ENCODE measurements around the gene ADGRG3.
A peak's percentile ranks its signal among the peaks of the same experiment; 100 is the strongest.

The ADGRG3 gene

DNA sequence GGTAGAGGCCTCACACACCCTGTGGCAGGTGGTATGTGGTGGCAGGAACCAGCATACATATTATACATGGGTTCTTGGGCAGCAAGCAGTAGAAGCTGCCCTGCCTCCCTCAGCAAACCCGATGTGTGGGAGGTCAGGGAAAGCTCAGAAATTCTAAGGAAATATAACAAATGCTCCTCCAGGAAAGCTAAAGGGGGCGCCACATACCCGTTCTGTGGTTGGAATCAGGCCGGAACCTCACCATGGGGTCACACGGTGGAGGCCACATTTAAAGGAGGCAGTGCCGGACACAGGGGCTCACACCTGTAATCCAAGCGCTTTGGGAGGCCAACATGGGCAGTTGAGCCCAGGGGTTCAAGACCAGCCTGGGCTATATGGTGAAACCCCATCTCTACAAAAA lies 55.1 kb downstream of the ADGRG3 start:
- peak; percentile 38 for DNase-seq (ENCODE audit: low read depth)
- no peak overlapping the region for H3K4me3 ChIP-seq (ENCODE audit: low read depth, low read length)
- TF ChIP-seq MYC (IDR thresholded peaks at IDR 0.05; ENCODE audit: low read depth, low read length) (no peak), POLR2A (IDR thresholded peaks at IDR 0.05; ENCODE audit: extremely low read depth, insufficient read length) (no peak)
- TF ChIP-seq, protein P1, sequence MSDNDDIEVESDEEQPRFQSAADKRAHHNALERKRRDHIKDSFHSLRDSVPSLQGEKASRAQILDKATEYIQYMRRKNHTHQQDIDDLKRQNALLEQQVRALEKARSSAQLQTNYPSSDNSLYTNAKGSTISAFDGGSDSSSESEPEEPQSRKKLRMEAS (IDR thresholded peaks at IDR 0.05; ENCODE audit: low read depth, low read length), result no peak
- TF ChIP-seq, protein P2, sequence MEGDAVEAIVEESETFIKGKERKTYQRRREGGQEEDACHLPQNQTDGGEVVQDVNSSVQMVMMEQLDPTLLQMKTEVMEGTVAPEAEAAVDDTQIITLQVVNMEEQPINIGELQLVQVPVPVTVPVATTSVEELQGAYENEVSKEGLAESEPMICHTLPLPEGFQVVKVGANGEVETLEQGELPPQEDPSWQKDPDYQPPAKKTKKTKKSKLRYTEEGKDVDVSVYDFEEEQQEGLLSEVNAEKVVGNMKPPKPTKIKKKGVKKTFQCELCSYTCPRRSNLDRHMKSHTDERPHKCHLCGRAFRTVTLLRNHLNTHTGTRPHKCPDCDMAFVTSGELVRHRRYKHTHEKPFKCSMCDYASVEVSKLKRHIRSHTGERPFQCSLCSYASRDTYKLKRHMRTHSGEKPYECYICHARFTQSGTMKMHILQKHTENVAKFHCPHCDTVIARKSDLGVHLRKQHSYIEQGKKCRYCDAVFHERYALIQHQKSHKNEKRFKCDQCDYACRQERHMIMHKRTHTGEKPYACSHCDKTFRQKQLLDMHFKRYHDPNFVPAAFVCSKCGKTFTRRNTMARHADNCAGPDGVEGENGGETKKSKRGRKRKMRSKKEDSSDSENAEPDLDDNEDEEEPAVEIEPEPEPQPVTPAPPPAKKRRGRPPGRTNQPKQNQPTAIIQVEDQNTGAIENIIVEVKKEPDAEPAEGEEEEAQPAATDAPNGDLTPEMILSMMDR (IDR thresholded peaks at IDR 0.05; ENCODE audit: low read depth, low read length), result peak; percentile 12

DNA sequence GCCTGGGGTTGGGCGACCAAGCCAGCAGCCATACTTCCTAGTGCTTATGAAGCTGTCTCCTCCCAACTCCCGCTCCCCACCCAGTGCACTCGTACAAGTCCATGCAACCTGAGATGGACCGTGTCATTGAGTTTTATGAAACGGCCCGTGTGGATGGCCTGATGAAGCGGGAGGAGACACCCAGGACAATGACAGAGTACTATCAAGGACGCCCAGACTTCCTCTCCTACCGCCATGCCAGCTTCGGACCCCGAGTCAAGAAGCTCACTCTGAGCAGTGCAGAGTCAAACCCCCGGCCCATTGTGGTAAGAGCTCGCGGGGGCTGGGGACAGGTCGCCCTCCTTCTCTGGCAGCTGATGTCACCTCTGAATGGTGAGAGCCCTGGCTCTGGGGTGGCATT lies 56.4 kb downstream of the ADGRG3 start:
- TF ChIP-seq POLR2A (IDR thresholded peaks at IDR 0.05; ENCODE audit: extremely low read depth, insufficient read length) (no peak), MYC (IDR thresholded peaks at IDR 0.05; ENCODE audit: low read depth, low read length) (no peak)
- TF ChIP-seq, protein P2 (IDR thresholded peaks at IDR 0.05; ENCODE audit: low read depth, low read length), result no peak
- TF ChIP-seq, protein P1 (IDR thresholded peaks at IDR 0.05; ENCODE audit: low read depth, low read length), result no peak
- no peak for DNase-seq (ENCODE audit: low read depth)
- H3K4me3 ChIP-seq (ENCODE audit: low read depth, low read length), result no peak overlapping the region

DNA sequence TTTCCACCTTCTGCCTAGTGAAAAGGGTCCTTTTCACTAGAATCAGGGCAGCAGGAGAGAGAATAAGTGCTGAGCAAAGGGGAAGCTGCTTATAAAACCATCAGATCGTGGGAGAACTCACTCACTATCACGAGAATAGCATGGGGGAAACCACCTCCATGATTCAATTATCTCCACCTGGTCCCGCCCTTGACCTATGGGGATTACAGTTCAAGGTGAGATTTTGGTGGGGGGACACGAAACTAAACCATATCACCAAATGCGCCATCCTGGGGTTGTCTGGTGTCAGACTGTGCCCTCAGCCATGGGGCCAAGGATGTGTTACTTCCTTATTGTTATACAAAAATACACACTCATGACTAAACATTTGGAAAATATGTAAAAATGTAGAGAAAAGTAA lies 57.0 kb downstream of the ADGRG3 start:
- TF ChIP-seq, protein P2 (IDR thresholded peaks at IDR 0.05; ENCODE audit: low read depth, low read length), result no peak
- TF ChIP-seq MYC (IDR thresholded peaks at IDR 0.05; ENCODE audit: low read depth, low read length) (no peak), POLR2A (IDR thresholded peaks at IDR 0.05; ENCODE audit: extremely low read depth, insufficient read length) (no peak)
- TF ChIP-seq, protein P1 (IDR thresholded peaks at IDR 0.05; ENCODE audit: low read depth, low read length), result no peak
- no peak overlapping the region for H3K4me3 ChIP-seq (ENCODE audit: low read depth, low read length)
- no peak for DNase-seq (ENCODE audit: low read depth)

DNA sequence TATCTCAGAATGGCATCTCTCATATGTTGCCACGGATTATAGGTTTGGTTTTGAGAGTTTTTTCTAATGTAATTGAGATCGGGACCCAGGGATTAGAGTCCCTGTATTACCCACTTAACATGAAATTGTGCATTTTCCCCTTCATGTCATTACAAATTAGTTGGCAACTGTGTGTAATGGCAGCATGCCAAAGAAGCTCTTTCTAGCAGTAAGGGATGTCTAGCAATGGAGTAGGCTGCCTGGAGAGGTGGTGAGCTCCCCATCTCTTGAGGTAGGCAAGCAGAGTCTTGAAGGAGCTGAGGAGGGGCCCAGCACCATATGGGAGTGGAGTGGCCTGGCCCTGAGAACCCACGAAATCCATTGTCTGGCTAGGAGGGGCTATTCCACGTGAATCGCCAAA lies 57.4 kb downstream of the ADGRG3 start:
- H3K4me3 ChIP-seq (ENCODE audit: low read depth, low read length), result no peak overlapping the region
- no peak for DNase-seq (ENCODE audit: low read depth)
- TF ChIP-seq POLR2A (IDR thresholded peaks at IDR 0.05; ENCODE audit: extremely low read depth, insufficient read length), result no peak
- TF ChIP-seq, protein P1 (IDR thresholded peaks at IDR 0.05; ENCODE audit: low read depth, low read length), result no peak
- TF ChIP-seq, protein P2 (IDR thresholded peaks at IDR 0.05; ENCODE audit: low read depth, low read length), result no peak
- no peak for TF ChIP-seq MYC (IDR thresholded peaks at IDR 0.05; ENCODE audit: low read depth, low read length)

DNA sequence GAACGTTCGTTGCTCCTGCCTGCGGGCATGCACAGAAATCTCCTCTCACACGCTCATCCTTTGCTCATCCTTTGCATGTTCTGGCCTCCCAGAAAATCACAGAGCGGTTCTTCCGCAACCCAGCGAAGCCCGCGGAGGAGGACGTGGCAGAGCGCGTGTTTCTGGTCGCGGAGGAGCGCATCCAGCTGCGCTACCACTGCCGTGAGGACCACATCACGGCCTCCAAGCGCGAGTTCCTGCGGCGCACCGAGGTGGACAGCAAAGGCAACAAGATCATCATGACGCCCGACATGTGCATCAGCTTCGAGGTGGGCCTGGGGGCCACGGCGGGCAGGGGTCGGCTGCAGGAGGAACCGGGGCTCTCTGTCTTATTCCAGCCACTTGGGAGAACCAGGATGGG lies 57.9 kb downstream of the ADGRG3 start:
- no peak for DNase-seq (ENCODE audit: low read depth)
- no peak overlapping the region for H3K4me3 ChIP-seq (ENCODE audit: low read depth, low read length)
- TF ChIP-seq, protein P1 (IDR thresholded peaks at IDR 0.05; ENCODE audit: low read depth, low read length), result no peak
- TF ChIP-seq, protein P2 (IDR thresholded peaks at IDR 0.05; ENCODE audit: low read depth, low read length), result no peak
- TF ChIP-seq MYC (IDR thresholded peaks at IDR 0.05; ENCODE audit: low read depth, low read length) (no peak), POLR2A (IDR thresholded peaks at IDR 0.05; ENCODE audit: extremely low read depth, insufficient read length) (no peak)
